ENCODE measurements around the gene ATAD2B. TPM values are rescaled to one million over a fixed set of nuclear protein-coding genes. Genes with fewer than 3 reads are reported as not detected.

ATAD2B gene
- total and polyA plus RNA-seq, 2 of the 8 experiments (the other 6 are each of a cell fraction or from before 2014, with no cell fraction given) = 3.4 to 16.1 TPM

DNA sequence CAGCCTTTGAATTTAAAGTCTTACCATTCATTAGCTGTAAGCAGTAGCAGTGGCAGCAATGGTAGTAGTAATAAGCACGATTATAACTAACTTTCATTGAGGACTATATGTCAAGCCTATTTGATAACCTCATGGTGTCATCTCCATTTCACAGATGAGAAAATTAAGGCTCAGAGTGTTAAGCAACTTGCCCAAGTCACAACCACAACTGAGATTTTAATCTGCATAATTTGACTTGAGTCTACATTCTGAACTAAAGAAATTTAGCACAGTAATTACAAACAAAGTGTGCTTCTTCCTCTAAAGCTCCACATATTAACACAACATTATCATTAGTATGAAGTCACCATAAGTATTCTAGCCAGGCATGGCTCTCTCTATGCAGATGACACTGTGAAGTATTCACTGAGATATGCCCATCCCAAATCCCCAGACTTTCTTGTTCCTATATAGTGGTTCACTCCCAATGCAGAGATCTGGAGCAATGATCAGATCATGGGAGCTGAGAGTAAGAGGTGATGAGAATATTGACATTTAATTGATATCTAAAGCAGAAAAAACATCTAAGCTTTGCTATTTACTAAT is 120.2 kb downstream of the ATAD2B start (continued):
- TF ChIP-seq, protein P1, sequence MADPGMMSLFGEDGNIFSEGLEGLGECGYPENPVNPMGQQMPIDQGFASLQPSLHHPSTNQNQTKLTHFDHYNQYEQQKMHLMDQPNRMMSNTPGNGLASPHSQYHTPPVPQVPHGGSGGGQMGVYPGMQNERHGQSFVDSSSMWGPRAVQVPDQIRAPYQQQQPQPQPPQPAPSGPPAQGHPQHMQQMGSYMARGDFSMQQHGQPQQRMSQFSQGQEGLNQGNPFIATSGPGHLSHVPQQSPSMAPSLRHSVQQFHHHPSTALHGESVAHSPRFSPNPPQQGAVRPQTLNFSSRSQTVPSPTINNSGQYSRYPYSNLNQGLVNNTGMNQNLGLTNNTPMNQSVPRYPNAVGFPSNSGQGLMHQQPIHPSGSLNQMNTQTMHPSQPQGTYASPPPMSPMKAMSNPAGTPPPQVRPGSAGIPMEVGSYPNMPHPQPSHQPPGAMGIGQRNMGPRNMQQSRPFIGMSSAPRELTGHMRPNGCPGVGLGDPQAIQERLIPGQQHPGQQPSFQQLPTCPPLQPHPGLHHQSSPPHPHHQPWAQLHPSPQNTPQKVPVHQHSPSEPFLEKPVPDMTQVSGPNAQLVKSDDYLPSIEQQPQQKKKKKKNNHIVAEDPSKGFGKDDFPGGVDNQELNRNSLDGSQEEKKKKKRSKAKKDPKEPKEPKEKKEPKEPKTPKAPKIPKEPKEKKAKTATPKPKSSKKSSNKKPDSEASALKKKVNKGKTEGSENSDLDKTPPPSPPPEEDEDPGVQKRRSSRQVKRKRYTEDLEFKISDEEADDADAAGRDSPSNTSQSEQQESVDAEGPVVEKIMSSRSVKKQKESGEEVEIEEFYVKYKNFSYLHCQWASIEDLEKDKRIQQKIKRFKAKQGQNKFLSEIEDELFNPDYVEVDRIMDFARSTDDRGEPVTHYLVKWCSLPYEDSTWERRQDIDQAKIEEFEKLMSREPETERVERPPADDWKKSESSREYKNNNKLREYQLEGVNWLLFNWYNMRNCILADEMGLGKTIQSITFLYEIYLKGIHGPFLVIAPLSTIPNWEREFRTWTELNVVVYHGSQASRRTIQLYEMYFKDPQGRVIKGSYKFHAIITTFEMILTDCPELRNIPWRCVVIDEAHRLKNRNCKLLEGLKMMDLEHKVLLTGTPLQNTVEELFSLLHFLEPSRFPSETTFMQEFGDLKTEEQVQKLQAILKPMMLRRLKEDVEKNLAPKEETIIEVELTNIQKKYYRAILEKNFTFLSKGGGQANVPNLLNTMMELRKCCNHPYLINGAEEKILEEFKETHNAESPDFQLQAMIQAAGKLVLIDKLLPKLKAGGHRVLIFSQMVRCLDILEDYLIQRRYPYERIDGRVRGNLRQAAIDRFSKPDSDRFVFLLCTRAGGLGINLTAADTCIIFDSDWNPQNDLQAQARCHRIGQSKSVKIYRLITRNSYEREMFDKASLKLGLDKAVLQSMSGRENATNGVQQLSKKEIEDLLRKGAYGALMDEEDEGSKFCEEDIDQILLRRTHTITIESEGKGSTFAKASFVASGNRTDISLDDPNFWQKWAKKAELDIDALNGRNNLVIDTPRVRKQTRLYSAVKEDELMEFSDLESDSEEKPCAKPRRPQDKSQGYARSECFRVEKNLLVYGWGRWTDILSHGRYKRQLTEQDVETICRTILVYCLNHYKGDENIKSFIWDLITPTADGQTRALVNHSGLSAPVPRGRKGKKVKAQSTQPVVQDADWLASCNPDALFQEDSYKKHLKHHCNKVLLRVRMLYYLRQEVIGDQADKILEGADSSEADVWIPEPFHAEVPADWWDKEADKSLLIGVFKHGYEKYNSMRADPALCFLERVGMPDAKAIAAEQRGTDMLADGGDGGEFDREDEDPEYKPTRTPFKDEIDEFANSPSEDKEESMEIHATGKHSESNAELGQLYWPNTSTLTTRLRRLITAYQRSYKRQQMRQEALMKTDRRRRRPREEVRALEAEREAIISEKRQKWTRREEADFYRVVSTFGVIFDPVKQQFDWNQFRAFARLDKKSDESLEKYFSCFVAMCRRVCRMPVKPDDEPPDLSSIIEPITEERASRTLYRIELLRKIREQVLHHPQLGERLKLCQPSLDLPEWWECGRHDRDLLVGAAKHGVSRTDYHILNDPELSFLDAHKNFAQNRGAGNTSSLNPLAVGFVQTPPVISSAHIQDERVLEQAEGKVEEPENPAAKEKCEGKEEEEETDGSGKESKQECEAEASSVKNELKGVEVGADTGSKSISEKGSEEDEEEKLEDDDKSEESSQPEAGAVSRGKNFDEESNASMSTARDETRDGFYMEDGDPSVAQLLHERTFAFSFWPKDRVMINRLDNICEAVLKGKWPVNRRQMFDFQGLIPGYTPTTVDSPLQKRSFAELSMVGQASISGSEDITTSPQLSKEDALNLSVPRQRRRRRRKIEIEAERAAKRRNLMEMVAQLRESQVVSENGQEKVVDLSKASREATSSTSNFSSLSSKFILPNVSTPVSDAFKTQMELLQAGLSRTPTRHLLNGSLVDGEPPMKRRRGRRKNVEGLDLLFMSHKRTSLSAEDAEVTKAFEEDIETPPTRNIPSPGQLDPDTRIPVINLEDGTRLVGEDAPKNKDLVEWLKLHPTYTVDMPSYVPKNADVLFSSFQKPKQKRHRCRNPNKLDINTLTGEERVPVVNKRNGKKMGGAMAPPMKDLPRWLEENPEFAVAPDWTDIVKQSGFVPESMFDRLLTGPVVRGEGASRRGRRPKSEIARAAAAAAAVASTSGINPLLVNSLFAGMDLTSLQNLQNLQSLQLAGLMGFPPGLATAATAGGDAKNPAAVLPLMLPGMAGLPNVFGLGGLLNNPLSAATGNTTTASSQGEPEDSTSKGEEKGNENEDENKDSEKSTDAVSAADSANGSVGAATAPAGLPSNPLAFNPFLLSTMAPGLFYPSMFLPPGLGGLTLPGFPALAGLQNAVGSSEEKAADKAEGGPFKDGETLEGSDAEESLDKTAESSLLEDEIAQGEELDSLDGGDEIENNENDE (IDR thresholded peaks at IDR 0.05; ENCODE audit: insufficient replicate concordance, low read length) = no peak
- TF ChIP-seq BRCA1 (IDR thresholded peaks at IDR 0.05; ENCODE audit: low read depth, low read length) = no peak
- TF ChIP-seq MAFK (IDR thresholded peaks at IDR 0.05; ENCODE audit: low read depth, low read length) = no peak
- no peak for TF ChIP-seq CBX5 (IDR thresholded peaks at IDR 0.05; ENCODE audit: low read depth, low read length)
- TF ChIP-seq POLR2A (IDR thresholded peaks at IDR 0.05; ENCODE audit: control extremely low read depth in 1 of 2, low read depth in 2 of 2, low read length in 2 of 2) = no peak
- TF ChIP-seq, protein P2, sequence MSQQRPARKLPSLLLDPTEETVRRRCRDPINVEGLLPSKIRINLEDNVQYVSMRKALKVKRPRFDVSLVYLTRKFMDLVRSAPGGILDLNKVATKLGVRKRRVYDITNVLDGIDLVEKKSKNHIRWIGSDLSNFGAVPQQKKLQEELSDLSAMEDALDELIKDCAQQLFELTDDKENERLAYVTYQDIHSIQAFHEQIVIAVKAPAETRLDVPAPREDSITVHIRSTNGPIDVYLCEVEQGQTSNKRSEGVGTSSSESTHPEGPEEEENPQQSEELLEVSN (IDR thresholded peaks at IDR 0.05) = no peak
- no peak for TF ChIP-seq SIX5 (IDR thresholded peaks at IDR 0.05; ENCODE audit: low read depth, low read length)
- no peak for TF ChIP-seq JUN (IDR thresholded peaks at IDR 0.05; ENCODE audit: low read depth, low read length)
- no peak for TF ChIP-seq POU5F1 (IDR thresholded peaks at IDR 0.05; ENCODE audit: low read depth, low read length)
- TF ChIP-seq RNF2 (IDR thresholded peaks at IDR 0.05; ENCODE audit: borderline replicate concordance, low read depth, low read length, missing control alignments, poor library complexity, severe bottlenecking) = no peak
- no peak for TF ChIP-seq KDM5A (IDR thresholded peaks at IDR 0.05; ENCODE audit: low read length)

All from H1 (cell line).